Activated T-cell treated with anti-CD3 and anti-CD28 coated beads, Interleukin-2, amount 50 U/mL, for 1 hour (primary cell): ENCODE data around the gene PDE1C.

Experiments
- DNase-seq: peaks from one replicate; pipeline ENCODE4 v3.0.0-alpha.2; 2020

The PDE1C gene

DNA sequence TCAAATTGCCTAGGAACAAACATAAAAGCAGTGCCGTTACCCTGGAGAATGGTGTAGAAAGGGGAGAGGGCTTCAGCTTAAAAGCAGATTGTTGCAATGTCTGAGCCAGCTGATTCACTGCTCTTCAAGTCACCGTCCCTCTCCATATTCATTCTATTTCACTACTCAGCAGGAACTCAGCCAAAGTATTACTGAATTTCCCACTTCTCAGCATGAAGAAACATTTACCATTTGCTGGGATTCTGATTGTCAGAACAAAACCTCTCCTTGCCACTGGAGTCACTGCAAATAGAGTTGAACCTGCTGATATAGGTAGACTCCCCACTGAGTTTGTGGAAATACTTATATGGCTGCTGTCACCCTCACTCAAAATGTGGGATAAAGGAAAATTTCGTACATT is 311.5 kb downstream of the PDE1C start:
- DNase-seq = no peak

GRCh38 chr7:31751726-31752125 is 318.5 kb downstream of the PDE1C start:
- no peak for DNase-seq

DNA sequence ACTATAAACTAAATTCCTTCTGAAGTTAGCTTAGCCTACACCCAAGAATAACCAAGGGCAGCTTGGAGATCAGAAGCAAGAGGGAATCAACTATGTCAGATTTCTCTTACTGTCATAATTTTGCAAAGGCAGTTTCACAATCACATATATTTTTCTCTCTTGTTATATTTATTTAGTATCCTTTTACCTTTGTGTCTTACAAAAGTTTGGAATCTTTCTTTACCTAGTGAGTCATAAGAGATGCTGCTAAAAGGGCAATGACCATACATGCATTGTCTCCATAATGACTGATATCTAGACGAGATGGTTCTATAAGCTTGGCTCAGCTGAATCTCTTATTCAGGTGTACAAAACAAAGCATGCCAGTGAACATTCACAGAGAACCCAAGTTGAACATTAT is 322.1 kb downstream of the PDE1C start:
- no peak for DNase-seq

DNA sequence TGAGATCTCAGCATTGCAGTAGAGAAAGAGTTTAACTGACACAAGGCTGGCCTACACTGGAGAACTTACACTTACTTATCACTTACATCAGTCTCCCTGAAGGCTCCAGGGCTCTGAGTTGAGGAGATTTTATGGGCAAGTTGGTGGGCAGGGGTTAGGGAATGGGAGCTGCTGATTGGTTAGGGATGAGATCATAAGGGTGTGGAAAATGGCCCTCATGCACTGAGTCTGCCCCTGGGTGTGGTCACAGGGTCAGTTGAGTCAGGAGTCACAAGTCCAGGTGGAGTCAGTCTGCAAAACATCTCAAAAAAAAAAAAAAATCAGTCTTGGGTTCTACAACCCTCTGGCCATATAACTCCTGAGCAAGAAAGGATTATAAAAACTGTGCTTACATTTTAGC is 322.7 kb downstream of the PDE1C start:
- no peak for DNase-seq

GRCh38 chr7:31744294-31744874 is 325.8 kb downstream of the PDE1C start:
- no peak for DNase-seq

GRCh38 chr7:31741852-31742251 is 328.4 kb downstream of the PDE1C start:
- no peak for DNase-seq

DNA sequence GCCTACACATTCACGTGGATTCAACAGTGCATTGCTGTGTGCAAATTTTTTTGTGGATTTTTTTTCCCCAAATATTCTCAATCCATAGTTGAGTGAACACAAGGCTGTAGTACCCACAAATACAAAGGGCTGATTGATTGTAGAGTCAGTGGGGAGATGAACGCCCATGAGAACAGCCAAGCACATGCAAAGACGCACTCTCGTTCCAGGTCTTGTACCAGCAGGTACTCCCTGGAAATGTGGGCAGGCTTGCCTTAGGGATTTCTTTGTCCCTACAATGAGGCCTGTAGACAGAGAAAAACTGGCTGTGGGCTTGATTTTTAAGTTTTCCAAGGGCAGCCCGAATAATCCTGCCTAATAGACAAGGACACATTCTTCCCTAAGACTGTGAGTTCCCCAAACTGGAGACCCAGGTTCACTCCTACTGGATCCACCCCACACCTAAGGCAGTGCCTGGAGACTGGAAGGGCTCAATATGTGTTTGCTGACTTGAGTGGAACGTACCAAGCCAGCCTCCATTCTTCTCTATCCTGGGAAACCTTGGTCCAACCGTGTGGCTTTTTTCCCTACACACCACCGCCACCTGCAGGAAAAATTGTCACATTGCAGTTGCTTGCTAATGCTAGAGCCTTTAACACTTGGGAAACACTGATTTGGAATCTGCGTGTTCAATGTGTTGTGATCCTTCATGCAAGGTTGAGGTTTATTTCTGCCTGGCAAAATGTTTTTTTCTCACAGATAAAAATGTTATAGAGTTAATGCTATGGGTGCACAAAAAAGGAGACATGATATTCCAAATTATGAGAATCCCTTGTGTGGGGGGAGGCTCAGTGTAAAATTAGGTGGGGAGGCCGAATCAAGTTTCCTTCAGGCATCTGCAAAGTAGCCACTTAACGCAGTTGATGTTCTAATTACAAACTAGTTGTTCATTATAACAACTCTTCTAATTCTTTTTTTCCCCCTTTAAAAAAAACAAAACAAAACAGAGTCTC is 333.9 kb downstream of the PDE1C start:
- no peak for DNase-seq

DNA sequence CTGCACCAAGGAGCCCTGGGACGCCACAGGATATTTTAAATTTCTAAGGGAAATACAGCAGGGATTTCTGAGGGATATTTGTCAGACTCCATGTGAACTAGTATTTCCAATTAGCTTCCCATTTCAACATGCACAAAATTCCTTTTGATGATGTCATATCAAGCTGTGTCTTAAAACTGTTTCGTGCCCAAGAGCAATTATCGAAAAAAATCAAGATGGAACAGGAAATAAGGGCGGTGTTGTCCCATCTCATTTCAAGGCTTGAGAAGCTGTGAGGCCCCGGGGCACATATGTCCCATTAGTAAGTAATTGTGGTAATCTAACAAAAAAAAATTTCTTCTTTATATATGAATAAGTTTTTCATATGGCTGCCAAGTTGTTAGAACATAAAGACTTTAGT is 335.8 kb downstream of the PDE1C start:
- DNase-seq = no peak

GRCh38 chr7:31729195-31729804 is 340.9 kb downstream of the PDE1C start:
- no peak for DNase-seq

DNA sequence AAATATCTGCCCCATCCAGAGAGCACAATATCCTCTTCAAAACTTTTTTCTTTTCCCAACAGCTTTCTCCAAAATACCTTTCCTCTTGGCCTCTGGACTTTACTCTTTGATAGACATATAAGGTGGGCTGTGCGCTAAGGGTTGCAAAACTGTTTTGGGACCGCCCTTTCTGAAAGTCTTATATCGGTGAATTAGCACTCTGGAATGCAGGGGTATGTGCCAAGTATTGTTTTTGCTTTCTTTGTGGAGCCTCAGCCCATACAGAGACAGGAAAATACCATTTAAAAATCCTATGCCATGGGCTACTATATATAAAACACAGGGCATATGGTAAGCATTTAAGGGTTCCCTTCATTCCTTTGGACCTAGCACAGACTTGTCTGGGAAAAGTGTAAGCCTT is 345.5 kb downstream of the PDE1C start:
- DNase-seq = no peak

DNA sequence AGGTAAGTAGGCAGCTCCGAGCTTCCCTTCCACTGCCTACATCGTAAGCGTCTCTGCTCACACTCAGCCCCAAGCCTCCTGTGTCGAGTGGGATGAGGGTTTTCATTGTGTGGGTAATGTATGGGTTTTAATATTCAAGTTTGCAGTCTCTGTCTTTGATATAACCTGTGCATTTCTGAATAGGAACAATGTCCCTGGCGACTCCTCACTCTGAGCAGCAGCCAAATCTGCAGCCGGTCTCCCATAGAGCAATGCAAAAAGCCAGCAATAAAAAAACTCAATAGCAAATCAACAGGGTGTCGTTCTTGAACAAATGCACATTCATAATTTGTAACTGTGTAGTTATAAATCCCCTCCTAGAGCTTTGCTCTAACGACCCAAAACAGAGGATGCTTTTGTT is 349.8 kb downstream of the PDE1C start:
- no peak for DNase-seq

DNA sequence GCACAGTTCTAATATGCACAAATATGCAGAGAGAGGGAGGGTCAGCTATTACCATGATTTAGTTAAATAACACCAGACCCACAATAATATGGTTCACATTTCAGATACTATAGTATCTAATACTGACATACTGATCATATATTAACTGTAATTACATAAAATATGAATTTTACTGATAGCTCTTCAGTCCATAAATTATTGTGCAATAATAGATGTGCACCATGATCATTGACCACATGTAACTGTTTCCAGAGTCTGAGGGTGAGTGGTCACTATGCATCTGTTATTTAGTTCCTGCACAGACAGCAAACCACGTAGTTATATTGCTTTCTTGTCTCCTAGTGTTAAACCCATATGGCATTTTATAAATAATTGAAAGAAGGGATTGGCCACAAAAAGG is 353.9 kb downstream of the PDE1C start:
- no peak for DNase-seq

- DNase-seq = no peak
Observed at GRCh38 chr7:31710171-31710570, 360.0 kb downstream of the PDE1C start.

DNA sequence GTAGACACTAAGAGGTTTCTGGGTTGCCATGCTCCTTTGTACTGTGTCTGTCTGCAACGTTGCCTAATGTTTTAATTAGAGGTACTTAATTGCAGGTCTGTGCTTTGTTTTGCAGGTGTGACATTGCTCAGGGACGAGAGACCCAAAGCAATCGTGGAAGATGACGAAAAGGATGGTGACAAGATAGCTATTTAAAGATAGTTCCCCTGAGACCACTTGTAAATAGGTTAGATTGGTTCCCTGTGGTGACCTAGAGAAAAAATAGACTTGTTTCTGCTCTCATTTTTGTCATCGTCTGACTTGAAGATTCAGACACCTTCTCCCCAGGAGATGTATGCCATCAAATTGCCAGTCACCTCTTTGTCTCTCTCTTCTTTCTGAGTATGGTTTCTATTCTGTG is 363.1 kb downstream of the PDE1C start:
- no peak for DNase-seq

- DNase-seq = no peak
Observed at GRCh38 chr7:31705377-31705776, 364.8 kb downstream of the PDE1C start.

DNA sequence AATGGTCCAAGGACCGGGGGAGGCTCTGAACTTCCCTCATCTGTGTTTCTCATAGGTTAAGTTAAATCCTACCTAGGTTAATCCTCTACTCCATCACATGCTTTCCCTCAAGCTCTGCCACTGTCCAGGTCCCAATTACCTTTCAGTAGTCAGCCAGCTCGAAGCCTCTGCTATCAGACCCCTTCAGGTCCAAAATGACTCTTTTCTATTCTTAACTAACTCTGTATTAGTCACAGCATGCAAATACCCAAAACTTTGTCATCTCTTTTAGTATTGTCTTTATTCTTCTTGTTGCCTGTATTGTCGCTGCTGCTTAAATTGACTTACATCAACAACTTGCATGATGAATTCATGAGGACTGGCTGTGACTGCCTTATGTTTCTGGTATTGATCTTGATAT is 367.9 kb downstream of the PDE1C start:
- no peak for DNase-seq
